PC-9 (cell line): ENCODE data around the gene SMPD1. TPM values are rescaled to one million over a fixed set of nuclear protein-coding genes. Genes with fewer than 3 reads are reported as not detected.

Experiments used
- BruUV-seq: library from RNA; stranded (reverse); fragments of 400-500 nt; replicated peaks from 2 replicates; lab custom pipeline; 2021; lab: Mats Ljungman, UMichigan
- CTCF ChIA-PET: fragments of 300-600 bp; sonication (Branson Sonifier 250); formaldehyde crosslinking; loops from one replicate; lab custom pipeline; 2022; ENCODE audit warnings: antibody characterized with exemption; lab: Charles Lee
- POLR2A ChIA-PET: fragments of 300-600 bp; sonication (Branson Sonifier 250); formaldehyde crosslinking; loops from one replicate; lab custom pipeline; 2022; ENCODE audit warnings: antibody characterized with exemption; ENCODE audit not compliant: unreplicated experiment; lab: Charles Lee
- DNase-seq, 2 experiments: peaks; one replicate each; pipeline versions ENCODE4 v3.0.0 to v3.0.0-alpha.2; 2015 to 2022; ENCODE audit warnings: mixed read lengths in 1 of 2
- H2AFZ ChIP-seq: fragments of 200-600 bp; sonication (generic); 2 replicates; pipeline ENCODE4 v1.8.1; 2017; ENCODE audit warnings: antibody characterized with exemption
- H3F3A ChIP-seq: fragments of 200-600 bp; sonication (generic); 2 replicates; pipeline ENCODE4 v1.8.1; 2017; ENCODE audit warnings: antibody characterized with exemption, mild to moderate bottlenecking, low read depth; ENCODE audit not compliant: insufficient read depth
- H3K27ac ChIP-seq: fragments of 200-600 bp; sonication (generic); 2 replicates; pipeline ENCODE4 v1.6.1; 2016; ENCODE audit warnings: mixed run types
- H3K27me3 ChIP-seq: fragments of 200-600 bp; sonication (generic); 2 replicates; pipeline ENCODE4 v1.6.1; 2016; ENCODE audit warnings: low read depth, mixed run types; ENCODE audit not compliant: insufficient read depth
- H3K36me3 ChIP-seq: fragments of 200-600 bp; sonication (generic); 2 replicates; pipeline ENCODE4 v1.6.1; 2016; ENCODE audit warnings: low read depth, mixed run types
- H3K4me1 ChIP-seq: fragments of 200-600 bp; sonication (generic); replicated peaks from 2 replicates; pipeline ENCODE4 v1.6.1; 2016; ENCODE audit warnings: mixed run types; ENCODE audit not compliant: insufficient read depth
- H3K4me2 ChIP-seq: fragments of 200-600 bp; sonication (generic); 2 replicates; pipeline ENCODE4 v1.6.1; 2017; ENCODE audit warnings: mixed run types
- H3K4me3 ChIP-seq: fragments of 200-600 bp; sonication (generic); 2 replicates; pipeline ENCODE4 v1.6.1; 2016; ENCODE audit warnings: mixed run types
- H3K79me2 ChIP-seq: fragments of 200-600 bp; sonication (generic); 2 replicates; pipeline ENCODE4 v1.6.1; 2017; ENCODE audit warnings: low read depth, mixed run types
- H3K9me2 ChIP-seq: fragments of 200-600 bp; sonication (generic); 2 replicates; pipeline ENCODE4 v1.8.1; 2017; ENCODE audit warnings: mild to moderate bottlenecking; ENCODE audit not compliant: insufficient read depth
- H3K9me3 ChIP-seq: fragments of 200-600 bp; sonication (generic); 2 replicates; pipeline ENCODE4 v1.8.1; 2016; ENCODE audit warnings: low read depth; ENCODE audit not compliant: insufficient read depth
- H4K20me1 ChIP-seq: fragments of 200-600 bp; sonication (generic); 2 replicates; pipeline ENCODE4 v1.8.1; 2017; ENCODE audit not compliant: insufficient read depth
- CTCF ChIP-seq: fragments of 200-600 bp; sonication (generic); conservative IDR thresholded peaks from 2 replicates; pipeline ENCODE4 v1.6.1; 2017; ENCODE audit warnings: mixed run types, antibody characterized with exemption, mild to moderate bottlenecking, moderate library complexity
- EZH2 ChIP-seq: fragments of 200-600 bp; sonication (generic); IDR thresholded peaks from 2 replicates; pipeline ENCODE4 v1.8.0; 2017; ENCODE audit warnings: antibody characterized with exemption, low read depth
- intact Hi-C: fragments of 100-400 bp; cut with micrococcal nuclease; formaldehyde crosslinking; loops from one replicate; pipeline ENCODE4 v1.10.0; 2022; ENCODE audit not compliant: unreplicated experiment
- total RNA-seq: library from RNA; stranded (reverse); gene quantifications from 2 replicates; pipeline ENCODE4 v1.2.3, GENCODE V29; 2021

Gene SMPD1
- total RNA-seq, 1 experiment from 2014 or later, result 7.2 TPM

- H3K4me3 ChIP-seq, result no peak overlapping the region
- ChIA-PET POLR2A (no interaction called here), CTCF (interaction anchor here (0.6 kb wide), 1 partner anchor 60 kb away, joined by 4 read pairs; no protein-coding TSS in a partner anchor)
- H3K4me1 ChIP-seq, result no peaks in the 10 kb centered on the region
- H2AFZ ChIP-seq, result no peak overlapping the region
- H4K20me1 ChIP-seq, result no peaks in the 10 kb centered on the region
- TF ChIP-seq EZH2 (no peak), CTCF (peak; percentile 54; the same call in 1 of the 2 replicates)
- no peaks in the 10 kb centered on the region for H3F3A ChIP-seq
- no peak overlapping the region for H3K27ac ChIP-seq
- no peaks in the 10 kb centered on the region for H3K27me3 ChIP-seq
- H3K4me2 ChIP-seq, result no peak overlapping the region
- no peaks in the 10 kb centered on the region for H3K9me2 ChIP-seq
- H3K9me3 ChIP-seq, result no peaks in the 10 kb centered on the region
- BruUV-seq, result no TSS peak
- intact Hi-C loops, result no loop called here
- no peaks in the 10 kb centered on the region for H3K36me3 ChIP-seq
- H3K79me2 ChIP-seq, result no peaks in the 10 kb centered on the region
- peak in 1 of 2 experiments; percentile 25 for DNase-seq
These were observed 48.8 kb downstream of the SMPD1 start for GRCh38 chr11:6438979-6439571.

GRCh38 chr11:6440906-6441358 lies 50.7 kb downstream of the SMPD1 start, which contains the start of gene HPX:
Gene HPX, minus strand, starts transcription at chr11:6440987. Its CDS starts 24 bp downstream, at chr11:6440963.
- Histone ChIP-seq H4K20me1 (no peaks in the 10 kb centered on the region), H3K4me1 (no peaks in the 10 kb centered on the region), H3K4me2 (no peak within 1 kb of the TSS), H3K4me3 (no peak within 1 kb of the TSS), H3K79me2 (no peaks in the 10 kb centered on the region), H2AFZ (no peak within 1 kb of the TSS), H3K36me3 (no peaks in the 10 kb centered on the region), H3K9me3 (no peaks in the 10 kb centered on the region), H3K9me2 (no peaks in the 10 kb centered on the region), H3K27me3 (no peaks in the 10 kb centered on the region), H3F3A (no peaks in the 10 kb centered on the region), H3K27ac (no peak within 1 kb of the TSS)
- DNase-seq, result no peak
- CTCF ChIA-PET, result no interaction called here
- POLR2A ChIA-PET, result no interaction called here
- BruUV-seq, result no TSS peak
- intact Hi-C loops, result no loop called here
- TF ChIP-seq CTCF, result no peak

GRCh38 chr11:6442441-6442840 lies 52.2 kb downstream of the SMPD1 start:
- no peak for DNase-seq
- Histone ChIP-seq H3K9me2 (no peaks in the 10 kb centered on the region), H3K79me2 (no peaks in the 10 kb centered on the region), H3K4me3 (no peak overlapping the region), H3K4me1 (no peaks in the 10 kb centered on the region), H3K27me3 (no peaks in the 10 kb centered on the region), H3F3A (no peaks in the 10 kb centered on the region), H3K36me3 (no peaks in the 10 kb centered on the region), H2AFZ (no peak overlapping the region), H3K9me3 (no peaks in the 10 kb centered on the region), H3K27ac (no peak overlapping the region), H4K20me1 (no peaks in the 10 kb centered on the region), H3K4me2 (no peak overlapping the region)
- ChIA-PET POLR2A (no interaction called here), CTCF (interaction anchor here (1.8 kb wide), 1 partner anchor 63 kb away, joined by 25 read pairs; no protein-coding TSS in a partner anchor)
- intact Hi-C loops, result no loop called here
- no TSS peak for BruUV-seq
- no peak for TF ChIP-seq CTCF
- no peak for TF ChIP-seq EZH2
